DLD1 (cell line): Measurements from ENCODE around the gene PARVG.

Experiments
- in situ Hi-C: cut with HindIII; loops from 2 replicates; pipeline ENCODE4 v1.10.0; 2017; ENCODE audit warnings: low sequenced_read_pairs

PARVG gene

GRCh38 chr22:44180706-44181032, at the start of gene PARVG:
Gene PARVG, plus strand, starts transcription at chr22:44180925. Its CDS starts 2,405 bp downstream, at chr22:44183330.
- in situ Hi-C loops = no loop called here

- in situ Hi-C loops = no loop called here
Observed at GRCh38 chr22:44131412-44131811, 49.3 kb upstream of the PARVG start.

DNA sequence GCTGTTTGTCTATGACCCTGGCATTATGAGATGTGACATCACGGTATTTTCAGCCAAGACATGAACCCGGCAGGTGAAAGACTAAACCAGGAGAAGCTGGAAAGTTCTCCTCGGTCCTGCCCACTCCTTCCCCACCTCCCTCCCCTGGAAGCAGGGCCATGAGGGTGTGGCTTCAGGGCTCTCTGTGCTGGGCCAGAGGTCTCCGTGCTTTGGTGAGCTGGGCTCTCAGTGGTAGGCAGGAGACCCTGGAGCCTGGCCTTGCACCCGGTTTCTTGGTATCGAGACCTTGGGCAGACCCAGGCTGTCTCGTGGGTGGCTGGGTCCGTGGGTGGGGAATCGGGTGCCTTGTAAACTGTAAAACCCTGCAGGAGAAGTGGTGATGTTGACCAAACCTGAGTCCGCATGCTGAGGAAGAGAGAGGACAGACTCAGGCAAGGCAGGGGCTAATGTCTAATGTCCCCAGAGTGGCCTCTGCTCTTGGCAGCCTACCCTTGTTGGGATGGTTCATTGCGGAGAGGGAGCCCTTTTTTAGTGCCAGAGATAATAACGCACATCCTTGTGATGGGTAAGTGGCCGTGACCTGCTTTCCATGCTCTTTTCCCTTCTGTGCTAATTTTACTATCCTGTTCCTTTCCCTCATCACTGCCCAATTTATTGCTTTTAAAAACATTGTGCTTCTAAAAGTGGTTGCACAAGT, 48.6 kb upstream of the PARVG start:
- in situ Hi-C loops = no loop called here

DNA sequence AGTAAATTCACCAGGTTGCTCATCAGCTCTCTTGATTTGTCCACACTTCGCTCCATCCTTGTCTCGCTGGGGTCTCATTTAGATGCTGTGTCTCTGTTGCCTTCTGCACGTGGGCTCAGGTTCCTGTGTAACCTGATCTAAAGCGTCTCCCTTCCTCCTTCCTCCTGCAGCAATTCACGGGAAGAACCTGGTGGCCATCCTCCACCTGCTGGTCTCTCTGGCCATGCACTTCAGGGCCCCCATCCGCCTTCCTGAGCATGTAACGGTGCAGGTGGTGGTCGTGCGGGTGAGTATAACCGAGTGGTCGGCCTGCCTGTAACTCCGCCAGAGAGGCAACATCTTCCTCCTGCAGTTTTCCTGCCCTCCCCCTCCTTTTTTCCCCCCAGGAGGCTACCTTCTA, 48.0 kb upstream of the PARVG start:
- in situ Hi-C loops = no loop called here

- in situ Hi-C loops = no loop called here
Observed at GRCh38 chr22:44133161-44133560, 47.6 kb upstream of the PARVG start.

- in situ Hi-C loops = no loop called here
Observed at GRCh38 chr22:44133901-44134571, 46.7 kb upstream of the PARVG start.

GRCh38 chr22:44136112-44136511, 44.6 kb upstream of the PARVG start:
- in situ Hi-C loops = no loop called here

DNA sequence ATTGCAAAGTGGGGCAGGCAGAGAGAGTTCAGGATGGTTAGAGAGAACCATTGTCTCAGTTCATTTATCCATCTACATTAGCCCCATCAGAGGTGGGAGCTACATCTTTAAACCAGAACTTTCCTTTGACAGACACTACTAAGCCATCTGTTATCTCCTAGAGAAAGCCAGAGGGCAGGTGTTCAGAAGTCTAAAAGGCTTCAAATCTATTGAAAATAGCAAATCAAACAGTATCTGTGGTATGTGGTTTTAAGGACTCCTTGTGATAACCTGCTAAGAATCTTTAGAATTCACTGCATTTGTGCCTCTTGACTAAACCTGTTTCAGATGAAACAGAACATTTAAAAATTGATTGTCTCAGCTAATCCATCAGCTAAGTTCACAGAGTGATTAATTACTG, 43.9 kb upstream of the PARVG start:
- in situ Hi-C loops = no loop called here

GRCh38 chr22:44137415-44137814, 43.3 kb upstream of the PARVG start:
- in situ Hi-C loops = no loop called here

DNA sequence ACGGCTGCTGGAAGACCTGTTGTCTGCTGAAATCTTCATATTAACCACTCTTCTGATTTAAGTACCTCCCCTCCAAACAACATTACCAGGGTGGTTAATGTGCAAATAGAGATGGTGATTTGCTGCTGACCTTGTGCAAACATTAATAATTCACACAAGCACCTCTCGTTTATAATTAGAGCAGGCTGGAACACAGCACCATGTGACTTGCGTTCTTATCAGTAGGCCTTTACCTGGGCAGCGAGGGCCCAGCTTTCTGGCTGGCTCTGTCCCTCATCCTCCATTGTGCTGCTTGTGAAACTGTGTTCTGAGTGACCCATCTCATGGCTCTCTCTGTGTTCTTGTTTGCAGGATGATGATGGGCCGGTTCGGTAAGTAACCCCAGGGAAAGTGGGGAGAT, 41.0 kb upstream of the PARVG start:
- in situ Hi-C loops = no loop called here

DNA sequence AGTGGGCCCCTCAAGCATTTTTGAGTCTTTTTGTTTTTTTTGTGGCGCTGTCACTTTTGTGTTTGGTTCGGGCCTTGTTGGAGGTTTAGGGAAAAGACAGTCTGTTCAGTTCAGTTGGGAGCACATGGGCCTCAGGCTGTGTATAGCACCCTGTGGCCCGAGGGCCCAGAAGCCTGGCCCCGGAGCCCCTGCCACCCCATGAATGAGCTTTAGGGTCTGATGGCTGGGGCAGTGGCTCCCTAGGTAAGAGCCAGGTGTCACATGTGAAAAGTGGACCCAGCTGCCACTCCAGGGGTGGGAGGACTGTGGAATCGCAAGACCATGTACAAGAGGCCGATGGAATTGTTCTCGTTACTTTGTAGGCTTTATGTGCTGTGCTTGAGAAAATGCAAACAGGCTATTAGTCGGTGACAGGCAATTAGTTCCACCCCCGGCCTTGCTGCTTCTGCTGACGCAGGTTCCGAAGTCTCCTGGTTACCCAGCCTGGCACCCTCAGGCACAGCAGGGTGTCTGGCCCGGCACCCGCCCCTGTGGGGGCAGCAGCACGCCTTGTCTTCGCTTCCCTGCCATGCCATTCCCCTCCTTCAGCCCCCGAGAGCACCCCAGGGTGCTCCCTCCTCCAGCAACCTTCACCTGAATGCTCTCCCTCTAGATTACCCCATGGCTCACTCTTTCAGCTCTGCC, 38.2 kb upstream of the PARVG start:
- in situ Hi-C loops = no loop called here

GRCh38 chr22:44143105-44143474, 37.6 kb upstream of the PARVG start:
- in situ Hi-C loops = no loop called here

DNA sequence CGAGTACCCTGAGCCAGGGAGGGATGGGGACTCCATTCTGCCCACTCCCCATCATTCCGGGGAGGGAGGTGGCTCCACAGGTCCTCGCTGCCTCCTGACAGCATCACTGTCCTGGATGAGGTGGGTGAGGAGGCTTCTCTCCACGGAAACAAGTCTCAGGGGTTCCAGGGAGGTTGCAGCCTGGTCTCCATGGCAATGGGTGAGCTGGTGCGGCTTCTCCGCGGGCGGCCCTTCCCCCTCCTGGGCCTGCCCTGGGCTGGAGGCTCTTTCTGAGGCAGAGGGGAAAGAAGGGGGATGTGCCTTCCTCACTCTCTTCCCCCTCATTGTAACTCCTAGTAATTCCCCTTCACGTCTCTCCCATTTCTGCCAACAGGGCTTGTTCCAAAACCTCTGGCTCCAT, 37.1 kb upstream of the PARVG start:
- in situ Hi-C loops = no loop called here

DNA sequence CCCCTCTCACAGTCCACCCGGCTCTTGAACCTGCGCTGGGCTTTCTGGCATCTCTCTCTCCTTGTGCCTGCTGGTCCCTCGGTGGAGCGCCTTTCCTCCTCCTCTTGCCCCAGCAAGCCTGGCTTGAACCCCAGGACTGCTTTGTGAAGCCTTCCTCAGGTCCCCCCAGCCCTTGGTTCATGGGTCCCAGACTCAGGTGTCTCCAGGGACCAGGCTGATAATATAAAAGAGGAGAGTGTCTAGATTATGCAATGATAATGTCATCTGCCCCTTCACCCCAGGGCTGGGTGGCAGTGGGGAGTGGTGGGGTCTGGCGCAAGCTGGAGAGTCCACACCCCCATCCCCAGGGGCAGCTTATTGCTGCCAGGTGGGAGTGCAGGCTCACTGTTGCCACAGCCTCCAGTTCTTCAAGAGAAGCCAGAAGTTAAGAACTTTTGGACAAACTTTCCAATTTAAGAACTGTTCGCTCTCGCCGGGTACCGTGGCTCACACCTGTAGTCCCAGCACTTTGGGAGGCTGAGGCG, 36.6 kb upstream of the PARVG start:
- in situ Hi-C loops = no loop called here

DNA sequence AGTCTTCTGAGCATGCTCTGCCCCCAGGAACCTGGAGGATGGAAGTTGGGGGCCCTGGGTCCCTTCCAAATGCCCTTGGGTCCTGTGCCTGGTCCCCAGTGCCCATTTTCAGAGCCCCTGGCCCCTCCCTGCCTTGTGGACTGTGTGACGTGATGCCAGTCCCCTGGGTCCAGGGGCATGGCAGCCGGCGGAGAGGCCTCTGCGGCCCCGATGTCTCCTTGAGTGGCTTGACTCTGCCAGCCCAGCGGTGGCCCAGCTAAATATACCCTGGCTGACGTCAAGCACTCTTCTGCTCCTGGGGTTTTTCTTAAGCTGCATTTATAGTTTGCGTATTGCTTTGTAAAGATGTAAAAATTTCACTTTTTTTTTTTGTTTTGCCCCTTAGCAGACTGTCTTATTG, 35.2 kb upstream of the PARVG start:
- in situ Hi-C loops = no loop called here

- in situ Hi-C loops = no loop called here
Observed at GRCh38 chr22:44146088-44146861, 34.5 kb upstream of the PARVG start.

GRCh38 chr22:44147008-44147645, 33.6 kb upstream of the PARVG start:
- in situ Hi-C loops = no loop called here

- in situ Hi-C loops = no loop called here
Observed at GRCh38 chr22:44147821-44148574, 32.7 kb upstream of the PARVG start.

DNA sequence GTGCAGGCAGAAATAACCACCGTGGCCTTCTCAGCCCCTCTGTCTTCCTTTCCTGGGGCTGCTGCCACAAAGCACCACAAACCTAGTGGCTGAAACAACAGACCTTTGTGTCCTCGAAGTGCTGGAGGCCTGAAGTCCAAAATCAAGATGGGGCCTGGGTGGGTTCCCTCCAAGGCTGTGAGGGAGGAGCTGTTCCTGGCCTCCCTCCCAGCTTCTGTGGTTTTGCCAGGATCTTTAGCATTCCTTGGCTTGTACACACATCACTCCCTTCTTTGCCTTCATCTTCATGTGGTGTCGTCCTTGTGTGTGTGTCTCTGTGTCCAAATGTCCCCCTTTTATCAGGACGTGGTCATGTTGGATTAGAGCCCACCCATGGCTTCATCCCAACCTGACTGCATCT, 29.0 kb upstream of the PARVG start:
- in situ Hi-C loops = no loop called here

DNA sequence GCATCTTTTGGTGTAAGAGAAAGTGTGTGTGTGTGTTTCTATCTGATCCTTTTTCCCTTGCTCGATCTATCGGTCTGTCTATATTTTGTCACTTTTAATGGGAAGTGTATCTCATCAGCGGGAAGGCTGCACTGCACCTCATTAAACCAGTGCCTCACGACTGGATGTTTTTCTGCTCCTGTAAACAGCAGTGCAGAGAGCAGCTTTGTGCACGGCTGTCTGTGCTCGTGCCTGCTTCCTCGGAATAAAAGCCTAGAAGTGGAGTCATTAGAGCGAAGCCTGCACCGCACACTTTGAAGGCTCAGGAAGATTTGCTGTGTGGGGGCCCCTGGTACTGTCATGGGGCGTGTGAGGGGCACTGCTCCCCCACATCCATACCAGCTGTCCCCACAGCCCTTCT, 27.0 kb upstream of the PARVG start:
- in situ Hi-C loops = no loop called here
